K562 (cell line): ENCODE data around the gene IRAK3.

Experiments used
- BRF2 ChIP-seq: IDR thresholded peaks from 3 replicates; pipeline ENCODE4 v1.6.1; 2011; ENCODE audit warnings: borderline replicate concordance, mild to moderate bottlenecking; ENCODE audit not compliant: insufficient read length, insufficient read depth
- CAMTA2 ChIP-seq: fragments of 250-450 bp; sonication (Bioruptor Pico); conservative IDR thresholded peaks from 2 replicates; pipeline ENCODE4 v1.5.1; 2022
- CTCF ChIP-seq, 3 experiments: IDR thresholded peaks in 2 of 3; conservative IDR thresholded peaks in 1 of 3; 2 replicates each; pipeline ENCODE4 v1.5.1; 2011 to 2012; ENCODE audit warnings: low read length in 3 of 3, mild to moderate bottlenecking in 3 of 3, control low read depth in 2 of 3, improper control_type of control experiment in 1 of 3, inconsistent platforms in 1 of 3, low read depth in 1 of 3, mixed read lengths in 1 of 3, moderate library complexity in 1 of 3; ENCODE audit not compliant: insufficient read depth in 2 of 3
- E2F8 ChIP-seq: fragments of 450-650 bp; IDR thresholded peaks from 2 replicates; pipeline ENCODE4 v1.7.1; 2018; ENCODE audit warnings: mild to moderate bottlenecking, low read depth; ENCODE audit not compliant: partially characterized antibody
- FOSL1 ChIP-seq: fragments of 200-800 bp; sonication (Bioruptor generic); conservative IDR thresholded peaks from 2 replicates; pipeline ENCODE4 v1.6.1; 2016; ENCODE audit warnings: missing genetic modification characterization, missing compliant biosample characterization
- MXD1 ChIP-seq: fragments of 250-450 bp; sonication (Bioruptor Pico); IDR thresholded peaks from 2 replicates; pipeline ENCODE4 v1.8.0; 2021; ENCODE audit warnings: borderline replicate concordance, mild to moderate bottlenecking, moderate library complexity; ENCODE audit not compliant: poor library complexity, severe bottlenecking
- NR2C2 ChIP-seq, 2 experiments: fragments of 200-800 bp in 1 of 2; sonication (Bioruptor generic) in 1 of 2; sonication (generic) in 1 of 2; formaldehyde crosslinking in 1 of 2; IDR thresholded peaks; 2 replicates each; pipeline versions ENCODE4 v1.6.1 to v1.8.0; 2016 to 2022; ENCODE audit warnings: mild to moderate bottlenecking in 1 of 2, missing compliant biosample characterization in 1 of 2, missing genetic modification characterization in 1 of 2, missing genetic modification reagents in 1 of 2

- TF ChIP-seq CAMTA2 (CRISPR knock-in tag): no peak
- TF ChIP-seq FOSL1 (tag): no peak
- TF ChIP-seq CTCF (IDR thresholded peaks at IDR 0.05 in 2 of 3, conservative IDR thresholded peaks at IDR 0.05 in 1 of 3; ENCODE audit: insufficient read depth in 2 of 3, low read depth in 1 of 3, low read length in 3 of 3): no peak
- TF ChIP-seq BRF2: no peak
- no peak for TF ChIP-seq E2F8
- no peak for TF ChIP-seq MXD1 (CRISPR knock-in tag)
- TF ChIP-seq NR2C2 (CRISPR knock-in tag; IDR thresholded peaks at IDR 0.05): no peak
- TF ChIP-seq NR2C2 (tag; IDR thresholded peaks at IDR 0.05): no peak
Measured at GRCh38 chr12:66273147-66273546, 84.1 kb downstream of the IRAK3 start.
